GM21723 (cell line): Measurements from ENCODE around the gene CKMT2.

ENCODE experiments used
- ATAC-seq: cut with Tn5 transposase; IDR thresholded peaks from one replicate; pipeline ENCODE4 v1.9.1; 2021; ENCODE audit warnings: mild to moderate bottlenecking, moderate library complexity; ENCODE audit not compliant: unreplicated experiment

CKMT2 gene

DNA sequence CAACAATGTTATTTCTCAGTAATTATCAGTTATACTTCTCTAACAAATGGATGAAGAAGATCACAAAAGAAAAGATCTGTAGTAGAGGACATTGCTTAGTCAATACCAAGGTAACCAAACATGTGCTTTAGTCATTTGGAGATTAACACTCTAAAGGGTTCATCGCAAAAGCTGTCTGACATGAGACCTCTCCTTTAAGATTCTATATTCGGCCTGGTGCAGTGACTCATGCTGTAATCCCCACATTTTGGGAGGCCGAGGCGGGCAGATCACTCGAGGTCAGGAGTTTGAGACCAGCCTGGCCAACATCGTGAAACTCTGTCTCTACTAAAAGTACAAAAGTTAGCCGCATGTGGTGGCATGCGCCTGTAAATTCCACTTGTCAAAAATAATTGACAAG, 18.3 kb upstream of the CKMT2 start:
- no peak for ATAC-seq

DNA sequence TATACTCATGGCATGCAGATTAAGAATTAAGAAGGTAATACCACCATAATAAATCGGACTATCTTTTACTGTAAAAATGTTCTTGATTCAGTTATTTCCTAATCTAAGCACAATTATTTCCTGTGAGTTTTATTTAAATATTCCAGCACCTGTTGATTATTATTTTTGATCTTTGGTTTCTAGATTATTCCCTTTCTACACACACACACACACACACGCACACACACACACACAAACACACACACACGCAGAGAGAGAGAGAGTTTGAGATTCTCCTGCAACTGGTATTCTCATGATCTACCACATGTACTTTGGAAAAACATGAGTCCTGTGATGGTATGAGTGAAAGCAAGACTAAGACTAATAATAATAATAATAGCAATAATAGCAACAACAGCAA, 17.0 kb upstream of the CKMT2 start:
- no peak for ATAC-seq

DNA sequence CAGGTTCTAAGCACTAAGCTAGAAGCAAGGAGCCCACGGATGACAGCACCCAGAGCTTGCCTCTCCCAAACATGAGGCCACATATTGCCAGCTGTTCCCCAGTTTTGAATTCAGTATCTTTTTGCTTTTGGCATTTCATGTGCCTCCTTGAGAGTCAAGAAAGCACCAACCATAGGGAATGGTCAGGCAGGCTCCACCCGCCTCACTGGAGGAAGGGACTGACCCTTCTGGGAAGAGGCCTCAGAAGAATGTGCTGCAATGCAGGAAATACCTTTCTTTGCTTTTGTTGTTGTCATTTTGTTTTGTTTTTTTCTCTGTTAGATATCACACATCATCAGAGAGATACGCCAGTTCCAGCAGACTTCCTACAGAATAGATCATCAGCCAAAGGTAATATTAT, 13.7 kb upstream of the CKMT2 start:
- ATAC-seq: no peak

GRCh38 chr5:81222285-81222684, 10.8 kb upstream of the CKMT2 start:
- ATAC-seq: no peak

- ATAC-seq: no peak
These were observed 7.7 kb upstream of the CKMT2 start for GRCh38 chr5:81225463-81225862.

DNA sequence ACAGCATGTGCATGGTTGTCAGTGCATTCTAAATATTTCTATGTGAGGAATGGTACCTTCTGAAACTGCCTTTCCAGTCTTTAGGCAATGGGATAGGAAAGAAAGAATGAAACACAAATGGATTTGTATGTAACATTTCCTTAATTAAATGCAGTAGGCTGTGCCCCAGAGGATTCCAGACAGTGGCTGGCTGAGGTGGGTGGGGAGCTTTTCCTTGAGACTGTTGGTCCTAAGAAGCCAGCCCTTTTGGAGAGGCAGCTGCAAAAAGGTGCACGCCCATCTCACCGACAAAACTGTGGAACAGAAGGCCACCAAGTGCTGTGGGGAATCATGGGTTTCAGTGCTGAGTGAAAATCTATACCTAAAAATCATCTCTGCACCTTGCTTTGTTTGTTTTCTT, 6.8 kb upstream of the CKMT2 start:
- no peak for ATAC-seq

GRCh38 chr5:81226949-81227348, 6.2 kb upstream of the CKMT2 start:
- ATAC-seq: no peak

- ATAC-seq: no peak
These were observed 5.0 kb upstream of the CKMT2 start for GRCh38 chr5:81228084-81228483.

DNA sequence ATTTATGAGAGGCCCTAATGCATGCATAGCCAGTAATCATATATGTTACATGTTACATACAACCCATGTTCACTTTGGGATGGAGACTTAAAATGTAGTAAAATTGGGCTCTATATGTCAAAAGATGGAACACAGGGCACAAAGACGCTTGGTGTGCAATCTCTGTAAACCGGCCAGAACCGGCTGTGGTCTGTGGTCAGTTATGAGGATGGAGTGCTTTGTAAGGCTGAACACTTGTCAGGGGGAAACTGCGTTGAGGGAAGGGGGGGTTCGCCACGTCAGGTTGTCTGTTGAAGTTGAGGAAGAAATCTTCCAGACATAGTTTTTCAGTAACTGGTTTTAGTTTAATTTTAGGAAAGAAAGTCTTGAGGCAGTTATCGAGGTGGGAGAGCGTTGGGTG, 2.7 kb upstream of the CKMT2 start:
- no peak for ATAC-seq

- ATAC-seq: no peak
These were observed 550 bp upstream of the CKMT2 start for GRCh38 chr5:81232464-81233079.

GRCh38 chr5:81234299-81234698, 1.2 kb downstream of the CKMT2 start:
- ATAC-seq: no peak

DNA sequence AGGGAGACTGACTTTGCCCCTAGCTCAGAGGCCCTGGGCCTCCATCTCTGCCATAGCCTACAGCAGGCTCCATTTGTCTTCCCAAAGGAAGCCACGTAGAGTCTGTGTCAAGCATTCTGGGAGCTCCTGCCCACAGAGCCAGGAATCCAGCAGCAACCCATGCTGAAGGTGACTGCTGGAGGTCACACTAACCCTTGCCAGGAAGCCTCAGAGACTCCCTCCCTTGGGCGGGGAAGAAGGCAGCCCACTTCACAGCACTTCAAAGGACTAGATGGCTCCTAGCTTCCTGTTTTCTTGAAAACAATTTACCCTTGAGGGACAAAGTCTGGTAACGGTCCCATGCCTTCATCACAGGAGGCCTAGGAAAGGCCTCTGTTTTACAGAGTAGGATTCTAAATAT, 1.7 kb downstream of the CKMT2 start:
- ATAC-seq: no peak

DNA sequence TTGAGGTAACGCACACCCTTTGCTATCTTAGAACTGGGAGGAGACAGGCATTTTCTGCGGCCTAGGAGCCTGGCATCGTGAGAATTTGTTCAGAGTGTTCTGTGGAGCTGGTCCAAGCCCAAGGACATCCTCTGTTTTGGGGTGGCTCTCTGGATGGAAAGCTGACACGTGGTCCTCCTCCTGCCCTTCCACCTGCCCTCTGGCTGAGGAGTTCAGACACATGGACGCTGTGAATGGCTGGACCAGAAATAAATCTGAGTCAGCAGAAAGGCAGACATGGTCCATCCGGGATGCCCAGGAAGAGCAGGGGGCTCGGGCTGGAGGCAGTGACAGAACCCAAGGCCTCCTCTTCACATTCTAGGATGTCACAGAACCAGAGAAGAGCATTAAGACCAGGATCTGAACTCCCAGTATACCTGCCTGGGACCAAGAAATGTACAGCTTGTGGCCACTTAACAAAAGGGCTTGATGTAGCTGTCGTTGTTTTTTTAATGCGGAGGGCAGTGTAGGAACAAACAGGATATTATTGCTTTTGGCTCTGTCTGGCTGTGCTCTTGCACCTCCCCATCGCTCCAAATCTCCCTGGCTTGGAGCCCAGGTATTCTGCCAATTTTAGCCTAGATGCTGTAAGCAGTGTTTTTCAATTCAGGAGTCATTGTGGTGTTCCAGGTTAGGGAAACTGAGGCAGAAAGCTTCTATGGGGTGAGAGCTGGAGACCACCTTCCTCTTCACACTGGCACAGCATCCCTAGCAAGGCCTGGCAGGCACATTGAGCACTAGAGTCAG, 2.4 kb downstream of the CKMT2 start:
- no peak for ATAC-seq

- ATAC-seq: no peak
These were observed 5.3 kb downstream of the CKMT2 start for GRCh38 chr5:81238460-81238859.

- no peak for ATAC-seq
These were observed 6.5 kb downstream of the CKMT2 start for GRCh38 chr5:81239613-81240012.

DNA sequence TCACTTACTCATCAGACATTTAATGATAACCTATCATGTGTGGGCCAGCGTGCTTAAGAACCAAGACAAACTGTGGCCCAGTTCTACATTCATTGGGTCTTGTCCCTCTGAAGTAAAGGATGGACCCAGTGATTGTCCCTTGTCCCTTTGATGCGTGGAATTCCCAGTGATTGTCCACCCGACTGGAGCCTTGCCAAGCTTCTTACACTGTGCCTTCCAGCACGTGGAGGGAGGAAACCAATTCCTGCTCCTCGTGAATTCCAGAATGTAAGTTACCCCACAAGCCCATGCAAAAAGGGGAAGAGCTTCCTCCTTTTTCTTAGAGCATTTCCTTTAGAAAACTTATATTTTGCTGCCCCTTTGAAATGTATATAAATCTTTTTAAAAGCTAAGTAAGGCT, 7.9 kb downstream of the CKMT2 start:
- ATAC-seq: no peak

- ATAC-seq: no peak
These were observed 9.0 kb downstream of the CKMT2 start for GRCh38 chr5:81241961-81242648.

DNA sequence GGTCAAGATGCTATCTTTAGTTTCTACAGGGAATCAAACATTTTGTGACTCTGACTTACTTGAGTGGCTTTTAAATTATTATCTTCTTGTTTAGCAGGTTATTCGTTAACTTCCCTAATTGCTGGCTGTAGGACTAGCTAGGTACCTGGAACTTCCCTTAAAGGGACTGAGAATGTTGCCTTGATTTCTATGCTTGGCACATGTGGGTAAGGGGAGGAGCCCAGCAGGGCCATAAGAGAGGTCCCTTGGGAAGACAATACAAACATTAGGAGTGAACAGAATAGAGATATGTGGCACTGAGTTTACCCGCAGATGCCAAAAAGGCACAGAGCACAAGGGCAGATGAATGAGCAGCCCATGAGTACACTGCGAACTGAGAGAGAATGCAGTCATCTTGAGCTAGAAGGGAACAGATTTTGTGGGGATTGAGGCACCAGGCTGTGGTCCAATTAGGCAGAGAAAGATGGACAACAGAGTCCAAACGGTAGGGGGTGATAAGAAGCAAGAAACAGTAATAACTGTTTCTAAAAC, 9.8 kb downstream of the CKMT2 start:
- no peak for ATAC-seq

DNA sequence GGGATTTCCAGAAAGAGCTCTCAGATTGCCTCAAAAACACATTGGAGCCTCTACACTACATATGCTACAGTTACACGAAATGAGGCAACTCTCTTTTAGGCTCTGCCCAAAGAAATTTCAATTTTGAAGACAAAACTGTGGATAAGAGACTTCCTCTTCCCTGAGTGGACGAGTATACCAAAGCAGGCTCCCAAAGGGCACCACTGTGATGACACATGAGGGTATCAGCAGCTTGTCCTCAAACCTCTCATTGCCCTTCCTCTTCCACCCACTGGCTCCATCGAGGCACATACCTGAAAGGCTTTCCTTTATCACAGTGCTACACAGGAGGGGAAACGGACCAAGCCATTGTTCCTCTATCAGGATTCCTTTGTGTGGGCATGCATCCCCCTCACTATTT, 11.3 kb downstream of the CKMT2 start:
- no peak for ATAC-seq

GRCh38 chr5:81245871-81246235, 12.7 kb downstream of the CKMT2 start:
- ATAC-seq: no peak

DNA sequence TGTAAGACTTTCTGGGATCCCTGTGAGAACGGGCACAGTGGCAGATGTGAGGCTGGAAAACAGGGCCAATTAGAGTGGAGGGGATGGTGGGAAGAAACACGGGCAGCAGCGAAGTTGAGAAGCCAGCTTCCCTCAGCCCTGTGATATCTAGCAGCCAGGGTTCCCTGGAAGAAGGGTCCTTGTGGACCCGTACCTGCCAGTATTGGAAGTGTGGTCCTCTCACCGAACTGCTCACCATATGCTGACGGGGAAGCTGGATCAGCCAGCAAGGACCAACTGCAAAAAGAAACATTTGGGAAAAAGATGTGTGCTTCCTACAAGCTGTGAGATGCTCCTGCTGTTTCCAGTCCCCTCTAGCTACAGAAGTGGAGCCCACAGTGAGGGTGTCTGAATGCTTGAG, 13.6 kb downstream of the CKMT2 start:
- ATAC-seq: no peak

DNA sequence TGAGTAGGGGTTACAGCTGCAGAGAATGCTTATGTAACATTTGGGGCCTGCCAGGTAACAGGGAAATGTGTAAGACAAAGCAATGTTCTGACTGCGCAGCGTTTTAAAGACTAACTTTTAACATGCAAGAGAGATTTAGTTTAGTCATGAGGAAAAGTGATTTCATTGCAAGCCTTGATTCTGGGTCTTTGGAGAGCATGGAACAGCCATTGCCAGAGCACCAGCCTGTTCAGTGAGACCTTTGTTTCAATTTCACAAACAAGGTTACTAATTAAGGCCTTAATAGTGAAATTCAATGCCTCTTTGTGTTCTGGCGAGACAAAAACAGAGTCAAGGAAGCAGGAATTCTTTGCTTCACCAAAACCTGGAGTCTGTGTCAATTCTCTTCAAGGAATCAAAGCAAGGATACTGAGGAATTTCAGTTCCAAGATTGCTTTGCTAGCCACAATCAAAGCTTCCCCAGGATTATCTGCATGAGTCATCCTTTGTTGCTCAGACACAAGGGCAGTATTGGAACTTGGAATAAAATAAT, 14.4 kb downstream of the CKMT2 start:
- no peak for ATAC-seq
